ENCODE data around the gene PELI2. TPM values are rescaled to one million over a fixed set of nuclear protein-coding genes. Genes with fewer than 3 reads are reported as not detected.

Gene PELI2
- total RNA-seq (12.5 and 16.1 TPM in 2 replicates), polyA plus RNA-seq (3.8 and 4.3 TPM in 2 replicates)

- no peaks in the 10 kb centered on the region for H3K9me2 ChIP-seq (replicated peaks; ENCODE audit: insufficient read depth)
- H3K79me2 ChIP-seq = peaks cover 34% of the 10 kb centered on the region
- H3K4me3 ChIP-seq = peak within 1 kb of the TSS; percentile 80
- no peaks in the 10 kb centered on the region for H3K9me3 ChIP-seq (ENCODE audit: low read depth)
- H3K36me3 ChIP-seq (replicated peaks; ENCODE audit: insufficient read depth, low read depth) = no peaks in the 10 kb centered on the region
- peak within 1 kb of the TSS; percentile 89 for H3K27ac ChIP-seq
- H3K4me1 ChIP-seq (ENCODE audit: insufficient read depth) = peaks cover 6% of the 10 kb centered on the region
- TF ChIP-seq CTCF (IDR thresholded peaks at IDR 0.05; ENCODE audit: poor library complexity) (peak; percentile 10), EZH2phosphoT487 (IDR thresholded peaks at IDR 0.05; ENCODE audit: low read depth, severe bottlenecking, unreplicated experiment) (no peak)
- H2AFZ ChIP-seq = peak within 1 kb of the TSS; percentile 95
- WGBS (ENCODE audit: low lambda C conversion rate, missing lambda C conversion rate) = 1% methylated on average over 39 of the region's 96 CpGs
- peaks cover 16% of the 10 kb centered on the region for H4K20me1 ChIP-seq (ENCODE audit: insufficient read depth, poor library complexity, severe bottlenecking)
- DNase-seq (ENCODE audit: low spot score) = peak; percentile 88
- peak within 1 kb of the TSS; percentile 90 for H3K4me2 ChIP-seq
- H3K27me3 ChIP-seq = no peaks in the 10 kb centered on the region
Observed at GRCh38 chr14:56117765-56118610, at the start of gene PELI2. TSS of gene PELI2 (plus strand) at chr14:56118411. CDS start at chr14:56118661, 250 bp downstream.

- no peaks in the 10 kb centered on the region for H3K9me3 ChIP-seq (ENCODE audit: low read depth)
- H2AFZ ChIP-seq = no peak overlapping the region
- H3K27me3 ChIP-seq = no peaks in the 10 kb centered on the region
- H3K4me3 ChIP-seq = no peak overlapping the region
- H3K4me1 ChIP-seq (ENCODE audit: insufficient read depth) = no peaks in the 10 kb centered on the region
- H3K79me2 ChIP-seq = no peaks in the 10 kb centered on the region
- H4K20me1 ChIP-seq (ENCODE audit: insufficient read depth, poor library complexity, severe bottlenecking) = no peaks in the 10 kb centered on the region
- DNase-seq (ENCODE audit: low spot score) = no peak
- 78% methylated on average over 4 of the region's 4 CpGs for WGBS (ENCODE audit: low lambda C conversion rate, missing lambda C conversion rate)
- H3K9me2 ChIP-seq (replicated peaks; ENCODE audit: insufficient read depth) = no peaks in the 10 kb centered on the region
- TF ChIP-seq CTCF (IDR thresholded peaks at IDR 0.05; ENCODE audit: poor library complexity) = no peak
- no peak for TF ChIP-seq EZH2phosphoT487 (IDR thresholded peaks at IDR 0.05; ENCODE audit: low read depth, severe bottlenecking, unreplicated experiment)
- no peak for TF ChIP-seq EZH2 (IDR thresholded peaks at IDR 0.05; ENCODE audit: borderline replicate concordance)
- no peaks in the 10 kb centered on the region for H3K36me3 ChIP-seq (replicated peaks; ENCODE audit: insufficient read depth, low read depth)
- no peak overlapping the region for H3K4me2 ChIP-seq
- H3K27ac ChIP-seq = no peak overlapping the region
Observed at GRCh38 chr14:56073799-56074198, 44.4 kb upstream of the PELI2 start.

GRCh38 chr14:56075301-56075700 is 42.9 kb upstream of the PELI2 start:
- Histone ChIP-seq H3K4me3 (no peak overlapping the region), H3K79me2 (no peaks in the 10 kb centered on the region), H4K20me1 (ENCODE audit: insufficient read depth, poor library complexity, severe bottlenecking) (no peaks in the 10 kb centered on the region), H3K36me3 (replicated peaks; ENCODE audit: insufficient read depth, low read depth) (no peaks in the 10 kb centered on the region), H3K27ac (no peak overlapping the region), H3K9me2 (replicated peaks; ENCODE audit: insufficient read depth) (no peaks in the 10 kb centered on the region), H3K4me2 (no peak overlapping the region), H2AFZ (no peak overlapping the region), H3K4me1 (ENCODE audit: insufficient read depth) (no peaks in the 10 kb centered on the region), H3K27me3 (no peaks in the 10 kb centered on the region), H3K9me3 (ENCODE audit: low read depth) (no peaks in the 10 kb centered on the region)
- no peak for DNase-seq (ENCODE audit: low spot score)
- WGBS (ENCODE audit: low lambda C conversion rate, missing lambda C conversion rate) = 89% methylated on average over 2 of the region's 2 CpGs
- TF ChIP-seq EZH2 (IDR thresholded peaks at IDR 0.05; ENCODE audit: borderline replicate concordance) (no peak), EZH2phosphoT487 (IDR thresholded peaks at IDR 0.05; ENCODE audit: low read depth, severe bottlenecking, unreplicated experiment) (no peak), CTCF (IDR thresholded peaks at IDR 0.05; ENCODE audit: poor library complexity) (no peak)

Data from hepatocyte (in vitro differentiated cells).